Amniotic stem cell (primary cell): ENCODE results near the gene ZDHHC7.
"Not testable (repeated sequence)": the region's sequence is repeated elsewhere in the genome, so short reads cannot be mapped to it uniquely, and the experiment has no call there.

Experiments
- DNase-seq: peaks from one replicate; lab custom pipeline; 2025; lab: John Stamatoyannopoulos, UW

The ZDHHC7 gene

DNA sequence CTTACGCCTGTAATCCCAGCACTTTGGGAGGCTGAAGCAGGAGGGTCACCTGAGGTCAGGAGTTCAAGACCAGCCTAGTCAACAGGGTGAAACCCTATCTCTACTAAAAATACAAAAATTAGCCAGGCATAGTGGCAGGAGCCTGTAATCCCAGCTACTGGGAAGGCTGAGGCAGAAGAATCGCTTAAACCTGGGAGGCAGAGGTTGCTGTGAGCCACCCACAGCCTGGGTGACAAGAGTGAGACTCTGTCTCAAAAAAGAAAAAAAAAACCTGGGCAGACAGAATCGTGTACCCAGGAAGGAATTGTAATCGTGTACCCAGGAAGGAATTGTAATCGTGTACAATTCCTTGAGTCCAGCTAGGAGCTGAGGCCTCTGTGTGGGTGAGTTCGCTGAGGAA is 72.7 kb downstream of the ZDHHC7 start:
- DNase-seq: not testable (repeated sequence)

DNA sequence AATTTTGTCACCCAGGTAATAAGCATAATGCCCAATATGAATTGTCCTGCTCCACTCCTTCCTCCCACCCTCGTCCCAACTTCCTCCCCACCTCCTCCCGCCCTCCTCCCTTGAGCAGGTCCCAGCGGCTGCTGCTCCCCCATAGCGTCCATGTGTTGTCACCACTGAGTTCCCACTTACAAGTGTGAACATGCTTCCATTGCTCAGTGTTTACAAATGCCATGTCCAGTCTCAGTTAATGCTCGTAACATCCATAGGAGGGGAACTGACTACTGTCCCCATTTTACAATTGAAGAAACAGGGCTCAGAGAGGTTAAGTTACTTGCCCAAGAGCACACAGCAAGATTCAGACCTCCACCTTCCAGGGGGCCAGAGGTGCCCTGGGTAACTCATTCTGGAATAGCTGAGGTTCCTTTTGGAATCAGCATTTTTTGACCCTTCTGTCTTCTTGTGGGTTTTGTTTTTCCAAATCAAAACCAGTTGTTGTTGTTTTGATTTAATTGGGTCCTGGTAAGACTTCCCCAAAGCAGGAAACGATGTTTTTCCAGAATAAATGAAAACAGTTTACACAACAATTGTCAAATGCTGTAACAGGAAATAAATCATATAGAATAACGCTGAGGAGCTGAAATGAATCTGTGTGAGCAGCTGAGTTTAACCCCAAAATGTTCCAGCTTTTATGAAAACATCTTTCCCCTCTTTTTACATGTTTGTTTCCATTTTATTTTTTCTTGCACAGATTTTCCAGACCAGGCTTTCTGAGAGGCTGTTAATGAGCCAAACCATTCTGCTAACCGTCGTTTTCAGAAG is 73.9 kb downstream of the ZDHHC7 start:
- no peak for DNase-seq

DNA sequence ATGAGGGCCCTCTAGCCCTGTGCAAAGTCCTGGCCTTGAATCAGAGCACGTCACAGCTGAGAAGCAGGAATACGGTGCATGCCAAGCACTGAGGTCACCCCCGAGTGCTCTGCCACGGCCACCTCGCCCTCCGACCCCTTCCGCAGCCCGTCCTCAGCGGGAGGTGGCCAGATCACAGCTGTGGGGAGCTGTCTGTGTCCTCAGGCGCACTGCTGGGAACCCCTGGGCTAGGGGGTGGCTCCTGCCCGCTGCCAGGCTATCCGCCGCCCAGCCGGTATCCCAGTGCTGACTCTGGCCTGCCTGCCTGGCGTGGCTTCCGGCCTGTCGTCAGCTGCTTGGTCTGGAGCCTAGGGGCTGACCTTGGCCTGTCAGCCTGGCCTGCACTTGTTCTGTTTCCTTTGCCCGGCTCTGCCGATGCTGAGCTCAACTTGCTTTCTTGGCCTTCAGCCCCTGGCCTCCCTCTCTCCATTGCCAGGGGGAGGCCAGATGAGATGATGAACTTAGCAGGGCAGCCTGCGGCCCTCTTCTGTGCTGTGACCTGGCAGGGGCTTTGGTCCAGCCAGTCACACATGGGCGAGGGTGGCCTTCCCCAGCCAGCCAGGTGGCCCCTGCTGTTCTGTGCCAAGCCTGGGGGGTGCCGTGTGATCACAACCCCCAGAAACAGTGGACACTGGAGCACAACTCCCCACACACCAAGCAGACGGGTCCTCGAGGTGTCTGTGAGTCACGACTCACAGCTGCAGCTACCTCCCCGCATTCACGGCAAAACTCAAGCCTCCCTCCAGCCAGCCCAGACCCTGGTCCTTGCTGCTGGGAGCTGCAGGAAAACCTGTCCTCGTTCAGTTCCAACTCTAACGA is 77.3 kb downstream of the ZDHHC7 start:
- DNase-seq: no peak

DNA sequence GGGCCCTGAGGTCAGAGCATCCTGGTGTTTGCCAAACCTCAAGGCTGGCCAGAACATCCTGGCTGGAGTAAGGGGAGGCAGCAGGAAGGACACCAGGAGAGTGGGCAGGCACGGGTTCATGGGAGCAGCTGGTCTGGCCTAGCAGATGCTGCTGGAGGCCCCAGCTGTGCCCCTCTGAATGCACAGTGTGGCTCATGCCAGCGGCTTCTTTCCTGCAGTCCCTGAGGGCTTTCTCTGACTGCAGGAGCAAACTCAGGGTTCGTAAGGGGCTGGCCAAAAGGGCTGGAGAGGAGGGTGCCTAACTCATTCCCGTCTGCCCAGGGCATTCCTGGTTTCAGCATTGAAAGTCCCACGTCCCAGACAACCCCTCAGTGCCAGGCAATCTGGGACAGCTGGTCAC is 78.7 kb downstream of the ZDHHC7 start:
- DNase-seq: no peak

DNA sequence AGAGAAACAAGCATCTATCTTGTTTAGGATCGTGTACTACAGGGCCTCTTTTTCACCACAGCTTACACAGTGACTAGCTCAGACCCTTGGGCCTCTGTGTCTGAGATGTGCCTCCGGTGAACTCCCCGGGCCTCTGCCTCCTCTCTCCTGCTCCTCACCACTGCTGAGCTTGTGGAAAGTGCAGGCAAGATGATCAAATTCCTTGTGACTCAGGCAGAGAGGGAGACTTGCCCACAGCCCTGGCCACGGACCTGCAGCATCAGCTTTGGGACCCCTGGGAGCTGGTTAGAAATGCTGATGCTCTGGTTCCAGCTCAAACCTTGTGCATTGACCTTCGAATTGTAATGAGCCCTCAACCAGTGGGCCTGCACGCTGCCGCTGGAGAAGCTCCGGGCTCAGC is 79.8 kb downstream of the ZDHHC7 start:
- DNase-seq: no peak

DNA sequence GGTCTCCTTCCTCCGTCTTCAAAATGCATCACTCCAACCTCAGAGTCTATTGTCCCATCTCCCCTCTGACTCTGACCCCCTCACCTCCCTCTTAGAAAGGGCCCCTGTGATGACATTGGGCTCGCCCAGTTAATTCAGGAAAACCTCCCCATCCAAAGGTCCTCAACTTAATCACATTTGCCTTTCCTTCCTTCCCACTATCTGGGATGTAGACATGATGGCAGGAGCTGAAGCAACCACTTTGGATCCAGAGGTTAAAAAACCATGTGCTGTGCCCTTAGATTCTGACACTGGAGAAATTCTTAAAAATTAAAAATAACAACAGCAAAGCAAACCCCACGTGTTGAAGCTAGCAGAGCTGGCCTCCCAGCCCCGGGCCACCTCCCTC is 80.2 kb downstream of the ZDHHC7 start:
- DNase-seq: no peak

DNA sequence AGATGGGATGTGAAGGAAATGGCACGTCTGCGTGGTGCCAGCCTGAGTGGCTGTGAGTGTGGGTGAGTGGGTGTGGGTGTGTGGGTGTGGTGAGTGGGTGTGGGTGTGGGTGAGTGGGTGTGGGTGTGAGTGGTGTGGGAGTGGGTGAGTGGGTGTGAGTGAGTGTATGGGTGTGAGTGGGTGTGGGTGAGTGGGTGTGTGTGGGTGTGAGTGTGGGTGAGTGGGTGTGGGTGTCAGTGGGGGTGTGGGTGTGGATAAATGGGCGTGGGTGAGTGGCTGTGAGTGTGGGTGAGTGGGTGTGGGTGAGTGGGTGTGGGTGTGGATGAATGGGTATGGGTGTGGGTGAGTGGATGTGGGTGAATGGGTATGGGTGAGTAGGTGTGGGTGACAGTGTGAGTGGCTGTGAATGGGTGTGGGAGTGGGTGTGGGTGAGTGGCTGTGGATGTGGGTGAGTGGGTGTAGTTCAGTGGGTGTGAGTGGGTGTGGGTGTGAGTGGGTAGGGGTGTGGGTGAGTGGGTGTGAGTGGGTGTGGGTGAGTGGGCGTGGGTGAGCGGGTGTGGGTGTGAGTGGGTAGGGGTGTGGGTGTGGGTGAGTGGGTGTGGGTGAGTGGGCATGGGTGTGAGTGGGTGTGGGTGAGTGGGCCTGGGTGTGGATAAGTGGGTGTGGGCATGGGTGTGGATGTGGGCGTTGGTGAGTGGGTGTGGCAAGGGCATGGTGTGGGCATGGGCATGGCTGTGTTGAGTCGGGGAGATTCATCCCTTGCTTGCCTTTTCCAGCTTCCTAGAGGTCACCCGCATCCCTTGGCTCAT is 80.8 kb downstream of the ZDHHC7 start:
- DNase-seq: no peak

DNA sequence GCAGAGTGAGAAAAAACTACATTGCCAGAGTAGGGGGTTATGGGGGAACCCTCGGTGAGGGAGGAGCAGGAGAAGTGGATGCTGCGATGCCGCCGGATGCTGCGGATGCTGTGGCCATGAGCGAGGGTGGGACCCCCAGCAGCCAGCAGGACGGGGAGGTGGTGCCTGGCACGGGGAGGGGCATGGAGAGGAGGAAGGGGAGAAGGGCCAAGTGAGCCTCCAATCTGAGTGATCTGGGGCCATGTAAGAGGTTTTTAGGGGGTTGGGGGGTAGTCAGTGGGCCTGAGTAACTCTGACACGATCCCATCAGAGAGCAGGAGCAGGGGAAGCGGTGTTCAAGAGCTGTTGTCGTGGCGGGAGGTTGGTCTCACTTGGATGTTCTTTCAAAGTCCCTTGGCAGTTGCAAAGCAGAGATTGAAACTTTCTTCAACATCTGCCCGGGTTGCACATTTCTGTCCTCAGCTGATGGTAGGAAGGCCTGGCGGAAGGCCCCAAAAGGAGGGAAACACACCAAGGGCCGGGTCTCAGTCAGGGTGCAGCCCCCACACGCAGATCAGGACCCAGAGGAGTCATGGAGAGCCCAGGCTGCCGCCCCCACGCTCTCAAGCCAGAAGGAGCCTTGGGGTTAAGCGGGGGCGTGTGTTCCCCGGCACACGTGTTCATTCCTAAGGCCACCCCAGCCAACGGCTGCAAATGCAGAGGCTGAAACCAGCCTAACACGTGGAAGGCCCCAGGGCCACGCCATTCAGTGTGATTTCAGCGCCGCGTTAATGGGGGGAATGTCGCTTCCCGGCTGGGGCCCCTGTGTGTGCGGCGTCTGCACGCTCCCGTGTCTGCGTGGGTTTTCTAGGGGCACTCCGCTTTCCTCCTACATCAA is 81.7 kb downstream of the ZDHHC7 start:
- no peak for DNase-seq

DNA sequence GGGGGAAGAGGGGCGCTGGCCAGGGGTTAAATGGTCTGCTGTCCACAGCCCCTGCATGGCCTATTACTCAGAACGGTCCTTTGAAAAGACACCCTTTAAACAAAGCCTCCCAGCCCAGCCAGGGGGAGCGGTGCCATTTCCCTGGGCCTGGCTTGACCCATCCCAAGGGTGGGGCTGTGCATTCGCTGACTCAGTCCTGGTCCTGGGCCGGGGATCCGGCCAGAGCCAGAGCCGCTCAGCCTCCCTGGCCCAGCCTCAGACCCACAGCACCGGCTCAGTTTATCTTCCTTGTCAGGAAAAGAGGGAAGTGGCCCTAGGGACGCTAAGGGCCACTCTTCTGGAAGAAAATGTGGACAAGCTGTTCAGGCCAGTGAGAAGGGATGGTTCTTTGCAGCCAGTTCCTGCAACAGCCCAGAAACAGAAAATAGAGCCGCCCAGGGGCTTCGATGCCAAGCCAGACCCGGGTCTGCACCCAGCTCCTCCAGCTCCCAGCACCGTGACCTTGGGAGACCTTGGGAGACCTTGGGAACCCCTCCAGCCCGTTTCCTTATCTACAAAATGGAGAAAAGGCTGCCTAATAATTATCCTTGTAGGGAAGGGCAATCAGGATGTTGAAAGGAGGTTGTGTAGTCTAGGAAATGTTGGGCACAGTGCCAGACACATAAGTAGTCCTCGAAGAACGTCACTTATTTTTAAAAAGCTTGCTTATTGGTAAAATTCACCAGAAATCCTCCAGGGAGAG is 82.5 kb downstream of the ZDHHC7 start:
- no peak for DNase-seq

DNA sequence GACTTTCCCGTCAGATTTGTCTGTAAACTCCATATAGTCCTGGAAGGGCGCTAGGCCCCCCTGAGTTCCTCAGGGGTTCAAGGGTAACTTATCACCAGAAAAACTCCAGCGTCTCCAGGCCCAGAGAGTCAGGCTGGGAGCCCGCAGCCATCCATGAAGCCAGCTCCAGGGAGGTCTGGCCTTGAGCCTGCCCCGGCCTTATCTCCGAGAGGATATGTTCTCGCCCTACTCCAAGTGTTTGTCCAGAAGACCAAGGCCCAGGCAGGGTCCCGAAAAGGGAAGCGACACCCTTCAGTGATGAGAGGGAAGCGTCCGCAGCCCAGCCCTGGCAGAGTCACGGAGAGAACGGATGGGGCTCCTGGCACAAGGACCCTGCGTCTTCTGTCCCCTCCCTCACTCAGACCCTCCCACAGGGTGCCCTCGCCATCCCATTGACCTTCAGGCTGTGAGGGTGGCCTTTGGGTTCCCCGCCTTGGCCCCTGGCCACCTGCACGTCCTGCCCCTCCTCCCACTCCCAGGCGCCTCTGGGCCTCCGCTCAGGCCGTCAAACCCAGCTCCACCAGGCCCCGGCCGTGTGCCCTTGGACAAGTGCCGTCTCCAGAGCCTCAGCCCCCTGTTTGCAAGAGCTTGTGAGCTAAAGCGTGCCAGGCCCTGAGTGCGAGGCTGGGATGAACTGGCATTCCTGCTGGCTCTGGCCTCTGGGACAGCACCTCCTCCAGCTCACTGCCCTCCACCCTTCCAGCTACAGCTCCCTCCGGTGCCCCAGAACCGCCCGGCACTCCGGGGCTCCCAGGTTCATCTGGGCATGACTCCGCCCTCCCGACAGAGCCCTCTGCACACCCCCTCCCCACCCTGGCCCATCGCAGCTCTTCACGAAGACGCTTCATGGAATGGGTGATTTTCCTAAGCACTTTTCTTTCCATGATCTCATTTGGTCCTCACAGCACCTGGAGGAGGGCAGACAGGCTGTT is 83.4 kb downstream of the ZDHHC7 start:
- DNase-seq: no peak

DNA sequence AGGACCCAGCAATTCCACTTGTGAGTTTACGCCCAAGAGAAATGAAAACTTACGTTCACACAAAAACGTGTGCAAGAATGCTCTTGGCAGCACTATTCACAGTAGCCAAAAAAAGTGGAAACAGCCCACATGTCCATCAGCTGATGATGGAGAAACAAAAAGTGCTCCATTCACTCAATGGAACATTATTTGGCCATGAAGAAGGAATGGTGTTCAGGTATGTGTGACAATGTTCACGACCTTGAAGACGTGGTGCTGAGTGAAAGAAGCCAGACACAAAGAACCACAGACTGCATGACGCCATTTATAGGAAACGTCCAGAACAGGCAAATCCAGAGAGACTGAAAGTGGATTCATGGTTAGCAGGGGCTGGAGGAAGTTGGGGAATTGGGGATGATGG is 84.9 kb downstream of the ZDHHC7 start:
- DNase-seq: no peak

DNA sequence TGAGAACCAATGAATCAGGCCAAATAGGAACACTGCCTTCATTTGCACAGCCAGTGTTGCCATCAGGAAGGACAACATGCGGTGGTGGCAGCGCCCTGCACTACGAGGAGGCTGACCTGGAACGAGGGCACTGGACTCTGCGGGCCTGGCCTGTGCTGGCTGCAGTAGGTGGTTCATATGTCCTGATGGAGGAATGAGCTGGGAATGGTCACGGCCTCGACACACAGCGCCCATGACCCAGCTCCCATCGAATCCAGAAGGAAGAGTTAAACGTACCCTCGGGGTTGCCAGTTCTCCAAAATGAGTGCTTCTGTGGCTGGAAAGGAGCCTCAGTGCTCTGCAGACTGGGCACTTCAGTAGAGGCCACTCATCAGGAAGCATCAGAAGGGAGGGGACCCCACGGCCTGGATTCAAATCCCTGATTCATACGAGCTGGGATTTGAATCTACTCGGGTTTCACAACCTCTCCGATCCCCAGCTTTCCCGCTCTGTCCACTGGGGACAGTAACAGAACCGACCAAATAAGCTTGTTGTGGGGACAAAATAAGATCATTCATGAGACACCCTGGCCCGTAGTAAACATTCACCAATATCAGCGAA is 85.5 kb downstream of the ZDHHC7 start:
- no peak for DNase-seq

DNA sequence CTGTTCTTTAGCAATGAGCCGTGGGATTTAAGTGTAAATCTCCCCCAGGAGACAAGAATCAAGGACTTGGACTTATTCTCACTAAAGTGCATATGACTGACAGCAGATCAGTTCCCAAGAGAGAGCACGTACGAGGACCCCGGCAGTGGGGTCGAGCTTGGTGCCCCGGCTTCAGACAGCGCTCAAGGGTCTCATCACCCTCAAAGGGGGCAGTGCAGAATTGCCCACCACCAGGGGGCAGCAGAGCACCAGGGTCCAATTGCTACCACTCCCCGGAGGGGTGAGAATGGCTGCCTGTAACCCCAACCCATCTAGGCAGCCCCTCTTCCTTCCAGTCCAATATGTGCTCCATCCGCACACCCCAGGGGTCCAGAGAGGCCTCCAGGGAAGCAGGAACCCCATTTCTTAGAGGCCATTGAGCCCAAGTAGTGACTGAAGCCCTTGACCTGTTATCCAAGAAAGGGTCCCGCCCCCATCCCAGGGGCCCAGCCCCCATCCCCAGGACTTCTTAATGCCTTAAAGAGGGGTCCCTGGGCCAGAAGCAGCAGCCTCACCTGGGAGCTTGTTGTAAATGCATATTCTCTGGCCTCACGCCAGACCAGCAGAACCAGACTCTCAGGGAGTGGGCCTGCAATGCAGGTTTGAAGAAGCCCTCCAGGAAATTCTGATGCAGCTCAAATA is 86.1 kb downstream of the ZDHHC7 start:
- DNase-seq: no peak

DNA sequence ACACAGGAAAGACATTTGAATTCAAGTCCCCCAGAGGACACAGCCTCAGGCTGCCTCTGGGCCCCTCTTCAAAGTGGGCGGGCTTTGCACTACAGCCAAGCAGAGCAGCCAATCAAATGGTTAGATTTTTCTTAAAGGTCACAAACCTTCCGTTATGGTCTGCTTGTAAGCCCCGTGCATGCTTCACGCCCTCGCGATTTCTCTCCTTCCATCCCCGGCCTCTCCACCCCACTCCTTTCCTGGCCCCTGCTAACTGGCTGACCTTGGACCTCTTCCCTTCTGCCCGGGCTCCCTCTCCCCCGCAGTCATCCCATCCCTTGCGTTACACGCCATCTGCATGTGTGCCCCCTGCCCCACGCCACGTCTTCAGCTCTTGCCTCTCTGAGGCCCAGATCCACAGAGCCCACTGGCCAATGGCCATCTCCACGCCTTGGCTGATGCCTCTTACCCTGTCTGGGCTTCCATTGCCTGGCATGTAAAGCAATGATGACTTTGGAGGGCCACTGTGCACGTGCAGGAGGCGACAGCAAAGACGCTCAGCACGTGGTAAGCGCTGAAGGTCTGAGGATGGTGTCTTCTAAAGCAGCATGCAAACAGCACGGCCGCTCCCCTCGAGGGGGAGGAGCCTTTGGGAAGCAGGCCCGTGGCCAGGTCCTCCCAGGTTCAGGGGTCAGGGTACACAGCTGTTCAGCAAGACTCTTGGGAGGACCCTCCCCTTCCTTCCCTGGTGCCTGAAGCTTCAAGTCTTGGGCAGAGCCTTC is 86.8 kb downstream of the ZDHHC7 start:
- DNase-seq: no peak
